Transverse colon (tissue), 4 donors: ENCODE measurements around the gene PTPRN2. TPM values are rescaled to one million over a fixed set of nuclear protein-coding genes. Genes with fewer than 3 reads are reported as not detected.

Source experiments
- DNase-seq: peaks from one replicate; pipeline ENCODE4 v3.0.0-alpha.2; 2019
- H3K27ac ChIP-seq, 4 donors: fragments of 200-600 bp; sonication (generic); 2 replicates each; pipeline ENCODE4 v1.5.1; 2016 to 2018; ENCODE audit warnings: inconsistent platforms in 4 of 4
- H3K27me3 ChIP-seq: fragments of 200-600 bp; sonication (generic); 2 replicates; pipeline ENCODE4 v1.5.1; 2017; ENCODE audit warnings: inconsistent platforms
- H3K36me3 ChIP-seq, 4 donors: fragments of 200-600 bp; sonication (generic); 2 replicates each; pipeline ENCODE4 v1.5.1; 2017 to 2019; ENCODE audit warnings: inconsistent platforms in 4 of 4
- H3K4me1 ChIP-seq, 4 donors: fragments of 200-600 bp; sonication (generic); 2 replicates each; pipeline ENCODE4 v1.5.1; 2017 to 2020; ENCODE audit warnings: inconsistent platforms in 4 of 4
- H3K4me3 ChIP-seq, 4 donors: fragments of 200-600 bp; sonication (generic); 1 replicate in 1 of 4; 2 replicates in 3 of 4; pipeline versions ENCODE4 v1.5.1 to v1.6.1; 2017 to 2019; ENCODE audit warnings: inconsistent platforms in 4 of 4
- H3K9me3 ChIP-seq, 2 donors: fragments of 200-600 bp; sonication (generic); 2 replicates each; pipeline ENCODE4 v1.5.1; 2017 to 2019; ENCODE audit warnings: inconsistent platforms in 2 of 2
- EP300 ChIP-seq: sonication (generic); formaldehyde crosslinking; IDR thresholded peaks from one replicate; pipeline ENCODE4 v1.6.1; 2017; ENCODE audit warnings: antibody characterized with exemption, low read depth
- POLR2A ChIP-seq: fragments of 450-650 bp; IDR thresholded peaks from one replicate; pipeline ENCODE4 v1.6.1; 2016; ENCODE audit warnings: antibody characterized with exemption, mild to moderate bottlenecking, moderate library complexity
- POLR2AphosphoS5 ChIP-seq, 3 donors: sonication (generic); formaldehyde crosslinking; IDR thresholded peaks; one replicate each; pipeline ENCODE4 v1.6.1; 2016; ENCODE audit warnings: antibody characterized with exemption in 3 of 3
- WGBS, 2 donors: methylation state at CpG; one replicate each; pipeline ENCODE4 v1.1.5; 2018; ENCODE audit warnings: low coverage in 1 of 2; 5-methylcytosine and 5-hydroxymethylcytosine counted together
- in situ Hi-C, 4 donors: fragments of 200-750 bp; cut with MboI; loops; one replicate each; pipeline versions ENCODE4 v1.15.0 to v1.15.1; 2017; ENCODE audit warnings: low sequenced_read_pairs in 3 of 4, low pct_ligation_motif_present in 1 of 4, low pct_unique_long_range_greater_than_20kb in 1 of 4
- intact Hi-C: fragments of 100-400 bp; cut with DNase I; formaldehyde crosslinking; loops from one replicate; pipeline ENCODE4 v1.15.1; 2023; ENCODE audit warnings: low total_unique reads
- total RNA-seq, 4 donors: library from RNA; depleted of rRNA; stranded (reverse); fragments of >200 nt; gene quantifications; one replicate each; pipeline ENCODE4 v1.1.0, GENCODE V29; 2016
- TF ChIP-seq, protein P1 (sequence below), 5 experiments: fragments of 200-600 bp in 3 of 5; fragments of 450-650 bp in 2 of 5; sonication (generic) in 3 of 5; IDR thresholded peaks; 1 replicate in 2 of 5; 2 replicates in 3 of 5; pipeline ENCODE4 v1.5.1; 2016 to 2017; ENCODE audit warnings: antibody characterized with exemption in 5 of 5, inconsistent platforms in 3 of 5, mild to moderate bottlenecking in 2 of 5, moderate library complexity in 1 of 5

PTPRN2 gene
- total RNA-seq, 4 donors from 2014 or later: 15.4 to 31.1 (median 21.8) TPM

DNA sequence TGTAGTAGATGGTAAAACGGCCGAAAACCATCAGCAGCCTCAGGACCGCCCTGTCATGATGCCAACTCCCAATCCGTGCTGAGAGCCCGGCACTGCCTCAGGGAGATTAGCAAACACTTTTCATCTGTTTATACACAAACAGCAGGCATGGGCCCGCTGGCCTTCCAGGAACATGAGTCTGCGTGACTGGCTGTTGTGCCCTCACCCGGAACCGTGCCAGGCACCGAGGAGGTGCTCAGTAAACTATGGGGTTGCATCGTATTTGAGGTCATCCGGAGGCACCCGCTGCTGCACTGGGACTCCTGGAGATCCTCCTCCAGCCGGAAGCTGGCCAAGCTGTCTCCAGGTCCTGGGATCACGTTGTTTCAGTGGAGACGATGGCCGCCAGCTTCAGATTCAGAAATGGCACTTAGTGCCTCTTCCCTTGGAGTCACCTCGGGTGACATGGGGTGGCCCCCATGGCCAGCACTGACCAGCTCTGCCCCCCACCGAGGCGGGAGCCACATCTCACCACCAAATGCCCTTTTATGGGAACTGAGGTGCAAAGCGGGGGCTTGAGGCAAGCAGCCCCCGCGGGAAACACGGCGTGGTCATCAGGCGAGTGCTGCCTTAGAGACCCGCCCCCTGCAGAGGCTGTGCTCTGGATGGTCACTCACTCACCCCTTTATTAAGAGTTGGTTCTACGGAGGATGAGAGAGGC, 585.9 kb downstream of the PTPRN2 start:
- Histone ChIP-seq H3K9me3 (no peaks in the 10 kb centered on the region), H3K4me1 (no peaks in the 10 kb centered on the region), H3K4me3 (no peak overlapping the region), H3K27me3 (no peaks in the 10 kb centered on the region), H3K27ac (no peak overlapping the region), H3K36me3 (no peaks in the 10 kb centered on the region)
- intact Hi-C loops: no loop called here
- in situ Hi-C loops: no loop called here
- no peak for TF ChIP-seq POLR2A
- no peak for TF ChIP-seq EP300
- no peak for TF ChIP-seq POLR2AphosphoS5 (IDR thresholded peaks at IDR 0.05)
- TF ChIP-seq, protein P1, sequence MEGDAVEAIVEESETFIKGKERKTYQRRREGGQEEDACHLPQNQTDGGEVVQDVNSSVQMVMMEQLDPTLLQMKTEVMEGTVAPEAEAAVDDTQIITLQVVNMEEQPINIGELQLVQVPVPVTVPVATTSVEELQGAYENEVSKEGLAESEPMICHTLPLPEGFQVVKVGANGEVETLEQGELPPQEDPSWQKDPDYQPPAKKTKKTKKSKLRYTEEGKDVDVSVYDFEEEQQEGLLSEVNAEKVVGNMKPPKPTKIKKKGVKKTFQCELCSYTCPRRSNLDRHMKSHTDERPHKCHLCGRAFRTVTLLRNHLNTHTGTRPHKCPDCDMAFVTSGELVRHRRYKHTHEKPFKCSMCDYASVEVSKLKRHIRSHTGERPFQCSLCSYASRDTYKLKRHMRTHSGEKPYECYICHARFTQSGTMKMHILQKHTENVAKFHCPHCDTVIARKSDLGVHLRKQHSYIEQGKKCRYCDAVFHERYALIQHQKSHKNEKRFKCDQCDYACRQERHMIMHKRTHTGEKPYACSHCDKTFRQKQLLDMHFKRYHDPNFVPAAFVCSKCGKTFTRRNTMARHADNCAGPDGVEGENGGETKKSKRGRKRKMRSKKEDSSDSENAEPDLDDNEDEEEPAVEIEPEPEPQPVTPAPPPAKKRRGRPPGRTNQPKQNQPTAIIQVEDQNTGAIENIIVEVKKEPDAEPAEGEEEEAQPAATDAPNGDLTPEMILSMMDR (IDR thresholded peaks at IDR 0.05): no peak
- 85% methylated on average over 28 of the region's 28 CpGs; no CpG with 5 or more reads in 1 of the 2 donors for WGBS, 2 donors
- DNase-seq: no peak

DNA sequence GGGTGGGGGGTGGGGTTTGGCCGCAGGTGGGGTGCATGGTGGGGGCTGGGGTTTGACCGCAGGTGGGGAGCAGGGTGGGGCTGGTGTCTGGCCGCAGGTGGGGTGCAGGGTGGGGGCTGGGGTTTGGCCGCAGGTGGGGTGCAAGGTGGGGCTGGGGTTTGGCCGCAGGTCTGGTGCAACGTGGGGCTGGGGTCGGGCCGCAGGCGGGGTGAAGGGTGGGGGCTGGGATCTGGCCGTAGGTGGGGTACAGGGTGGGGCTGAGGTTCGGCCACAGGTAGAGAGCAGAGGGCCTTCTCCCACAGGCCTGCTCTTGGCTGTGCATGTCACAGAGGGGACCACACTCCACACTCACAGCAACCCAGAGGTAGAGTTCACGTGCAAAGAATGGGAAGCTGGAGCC, 586.6 kb downstream of the PTPRN2 start:
- Histone ChIP-seq H3K4me3 (no peak overlapping the region), H3K4me1 (no peaks in the 10 kb centered on the region), H3K36me3 (no peaks in the 10 kb centered on the region), H3K27ac (no peak overlapping the region), H3K27me3 (no peaks in the 10 kb centered on the region), H3K9me3 (no peaks in the 10 kb centered on the region)
- intact Hi-C loops (no loop called here), in situ Hi-C loops (no loop called here)
- WGBS, 2 donors: 55% methylated on average over 9 of the region's 12 CpGs; no CpG with 5 or more reads in 1 of the 2 donors
- no peak for DNase-seq
- TF ChIP-seq EP300: no peak
- TF ChIP-seq, protein P1 (IDR thresholded peaks at IDR 0.05): no peak
- no peak for TF ChIP-seq POLR2A
- no peak for TF ChIP-seq POLR2AphosphoS5 (IDR thresholded peaks at IDR 0.05)

DNA sequence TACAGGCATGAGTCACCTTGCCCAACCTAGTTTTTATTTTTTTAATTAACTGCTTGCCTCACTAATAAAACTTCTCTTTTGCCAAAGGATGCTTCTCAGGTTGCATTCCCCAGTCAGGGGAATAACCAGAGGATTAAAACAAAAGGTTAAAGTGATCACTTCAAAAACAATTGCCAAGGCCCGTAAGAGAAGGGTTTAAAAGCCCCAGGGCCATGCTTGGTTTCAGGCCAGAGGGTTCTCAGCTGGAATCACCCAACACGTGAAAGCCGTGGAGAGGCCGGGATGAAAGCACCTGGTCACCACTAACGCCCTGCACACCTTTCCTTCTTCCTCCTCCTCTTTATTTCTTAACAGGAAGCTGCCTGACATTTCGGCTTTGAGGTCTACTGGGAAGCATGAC, 587.5 kb downstream of the PTPRN2 start:
- H3K9me3 ChIP-seq: no peaks in the 10 kb centered on the region
- H3K4me3 ChIP-seq: no peak overlapping the region
- no peak overlapping the region for H3K27ac ChIP-seq
- H3K27me3 ChIP-seq: no peaks in the 10 kb centered on the region
- H3K4me1 ChIP-seq: no peaks in the 10 kb centered on the region
- TF ChIP-seq POLR2A: no peak
- TF ChIP-seq, protein P1 (IDR thresholded peaks at IDR 0.05): no peak
- no peak for TF ChIP-seq EP300
- no peak for TF ChIP-seq POLR2AphosphoS5 (IDR thresholded peaks at IDR 0.05)
- H3K36me3 ChIP-seq: no peaks in the 10 kb centered on the region
- in situ Hi-C loops (no loop called here), intact Hi-C loops (no loop called here)
- no peak for DNase-seq
- 36 to 47% methylated on average over 3 to 6 of the region's 6 CpGs for WGBS, 2 donors

DNA sequence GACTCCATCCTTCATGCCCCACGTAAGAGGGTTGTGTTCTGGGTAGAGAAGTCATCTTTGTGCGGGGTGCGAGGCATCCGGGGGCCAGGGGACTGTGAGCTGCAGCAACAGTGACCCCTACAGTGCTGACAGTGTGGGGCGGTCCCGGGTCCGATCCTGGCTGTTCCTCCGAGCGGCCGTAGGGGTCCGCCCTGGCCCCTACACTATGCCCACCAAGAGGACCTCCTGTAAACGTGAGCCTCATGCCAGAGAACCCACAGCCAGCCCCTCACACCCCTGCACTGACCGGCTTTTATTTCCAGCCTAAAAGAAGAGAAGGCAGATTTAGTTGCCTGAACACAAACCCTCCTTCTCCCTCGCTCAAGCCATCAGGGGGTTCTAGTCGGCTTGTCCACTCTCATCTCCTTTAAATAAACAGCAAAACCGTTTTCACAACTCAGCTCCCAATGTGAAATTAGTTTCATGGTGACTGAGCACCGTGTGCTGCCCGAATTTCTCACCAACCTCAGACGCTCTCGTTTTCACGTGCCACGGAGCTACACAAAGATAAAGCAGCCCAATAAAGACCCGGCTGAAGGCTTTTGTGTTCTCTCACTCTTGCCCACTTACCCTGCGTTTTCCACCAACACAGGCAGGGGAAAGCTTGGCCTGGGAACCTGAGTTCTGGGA, 588.6 kb downstream of the PTPRN2 start:
- Histone ChIP-seq H3K27ac (no peak overlapping the region), H3K27me3 (no peaks in the 10 kb centered on the region), H3K36me3 (no peaks in the 10 kb centered on the region), H3K4me3 (no peak overlapping the region), H3K4me1 (no peaks in the 10 kb centered on the region), H3K9me3 (no peaks in the 10 kb centered on the region)
- in situ Hi-C loops (no loop called here), intact Hi-C loops (no loop called here)
- TF ChIP-seq EP300 (no peak), POLR2A (no peak), POLR2AphosphoS5 (IDR thresholded peaks at IDR 0.05) (no peak)
- TF ChIP-seq, protein P1 (IDR thresholded peaks at IDR 0.05): no peak
- 73% methylated on average over 24 of the region's 24 CpGs; no CpG with 5 or more reads in 1 of the 2 donors for WGBS, 2 donors
- DNase-seq: no peak
